ENCODE results near the gene RBFOX2.
"Not testable (repeated sequence)": the region's sequence is repeated elsewhere in the genome, so short reads cannot be mapped to it uniquely, and the experiment has no call there.

Gene RBFOX2, protein sequence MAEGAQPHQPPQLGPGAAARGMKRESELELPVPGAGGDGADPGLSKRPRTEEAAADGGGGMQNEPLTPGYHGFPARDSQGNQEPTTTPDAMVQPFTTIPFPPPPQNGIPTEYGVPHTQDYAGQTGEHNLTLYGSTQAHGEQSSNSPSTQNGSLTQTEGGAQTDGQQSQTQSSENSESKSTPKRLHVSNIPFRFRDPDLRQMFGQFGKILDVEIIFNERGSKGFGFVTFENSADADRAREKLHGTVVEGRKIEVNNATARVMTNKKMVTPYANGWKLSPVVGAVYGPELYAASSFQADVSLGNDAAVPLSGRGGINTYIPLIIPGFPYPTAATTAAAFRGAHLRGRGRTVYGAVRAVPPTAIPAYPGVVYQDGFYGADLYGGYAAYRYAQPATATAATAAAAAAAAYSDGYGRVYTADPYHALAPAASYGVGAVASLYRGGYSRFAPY

DNA sequence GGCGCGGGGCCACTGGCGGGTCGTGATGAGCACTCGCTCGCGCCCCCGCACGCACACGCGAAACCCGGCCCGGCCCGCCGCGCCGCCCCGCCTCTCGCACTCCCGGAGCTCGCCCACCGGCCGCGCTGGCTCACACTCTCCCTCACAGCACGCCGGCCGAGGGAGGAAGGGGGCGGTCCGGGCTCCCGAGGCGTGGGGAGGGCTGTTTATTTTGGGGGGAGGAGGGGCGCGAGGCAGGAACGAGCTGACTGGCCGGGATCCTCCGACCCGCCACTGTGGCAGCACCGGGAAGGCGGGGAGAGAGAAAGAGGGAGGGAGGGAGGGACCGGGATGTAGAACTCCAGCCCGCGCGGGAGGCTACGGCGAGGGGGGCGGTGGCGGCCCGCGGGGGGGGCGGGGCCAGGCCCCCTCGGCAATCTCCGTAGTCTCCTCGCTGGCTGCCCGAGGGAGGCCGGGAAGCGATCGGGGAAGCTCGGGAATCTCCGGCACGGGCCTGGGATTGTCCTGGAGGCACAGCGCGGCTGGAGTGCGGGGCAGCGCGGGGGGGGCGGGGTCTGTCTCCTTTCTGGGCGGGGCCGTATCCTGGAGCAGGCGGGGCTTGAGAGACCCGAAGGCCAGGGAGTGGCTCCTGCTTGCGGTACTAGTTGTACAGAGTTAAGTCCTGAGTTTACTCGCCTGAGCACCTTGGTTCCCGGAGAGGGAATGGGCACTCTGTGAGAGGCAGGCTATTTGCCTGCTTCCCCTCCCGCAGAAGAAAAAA lies at the start of gene RBFOX2:
TSS of gene RBFOX2 (minus strand) at position 179 of the 760 bp plus-strand sequence. CDS start 399 bp downstream, outside the sequence.
- DNase-seq = peak; percentile 31

DNA sequence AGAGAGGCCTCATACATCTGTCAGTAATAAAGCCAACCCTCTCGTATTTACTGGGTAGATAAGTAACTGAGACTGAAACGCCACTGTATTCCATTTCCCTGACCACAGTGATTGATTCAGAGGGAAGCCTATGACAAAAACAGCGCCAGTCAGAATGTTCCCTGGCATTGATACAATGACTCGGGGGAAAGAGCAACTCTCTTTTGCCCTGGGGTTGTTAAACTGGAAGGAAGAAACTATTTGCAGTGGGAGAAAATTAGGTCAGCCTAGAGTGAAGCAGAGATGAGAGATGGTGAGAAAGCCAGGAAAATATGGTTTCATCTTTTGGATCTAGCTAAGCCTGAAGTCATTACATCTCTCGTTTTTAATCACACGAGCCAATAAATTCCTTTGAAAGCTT lies 48.6 kb upstream of the RBFOX2 start:
- DNase-seq = no peak

DNA sequence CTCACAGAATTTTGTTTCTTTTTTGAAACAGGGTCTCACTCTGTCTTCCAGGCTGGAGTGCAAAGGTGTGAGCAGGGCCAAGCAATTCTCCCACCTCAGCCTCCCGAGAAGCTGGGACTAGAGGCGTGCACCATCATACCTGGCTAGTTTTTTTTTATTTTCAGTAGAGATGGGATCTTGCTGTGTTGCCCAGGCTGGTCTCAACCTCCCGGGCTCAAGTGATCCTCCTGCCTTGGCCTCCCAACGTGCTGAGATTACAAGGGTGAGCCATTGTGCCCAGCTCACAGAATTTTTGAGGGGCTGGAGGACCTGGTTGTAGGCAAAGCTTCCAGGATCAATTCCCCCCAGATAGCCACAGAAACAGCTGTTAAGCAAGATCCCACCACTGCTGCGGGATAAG lies 47.1 kb upstream of the RBFOX2 start:
- DNase-seq = no peak

DNA sequence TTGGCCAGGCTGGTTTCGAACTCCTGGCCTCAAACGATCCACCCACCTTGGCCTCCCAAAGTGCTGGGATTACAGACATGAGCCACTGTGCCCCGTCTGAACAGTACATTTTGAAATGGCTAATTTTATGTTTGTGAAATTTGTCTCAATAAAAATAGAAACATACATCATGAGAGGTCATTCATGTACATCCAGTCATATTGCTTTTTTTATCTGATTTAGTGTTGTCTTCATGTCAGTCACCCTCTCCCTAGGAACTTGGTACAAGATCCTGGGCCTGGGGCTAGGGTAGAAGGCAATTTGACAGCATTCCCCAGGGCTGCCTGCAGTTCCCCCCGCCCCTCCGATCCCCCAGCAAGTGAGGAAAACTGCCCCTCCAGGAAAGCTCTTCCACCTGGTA lies 46.6 kb upstream of the RBFOX2 start:
- DNase-seq = no peak

GRCh38 chr22:36073476-36073875 lies 44.9 kb upstream of the RBFOX2 start:
- no peak for DNase-seq

- DNase-seq = not testable (repeated sequence)
These were observed 42.0 kb upstream of the RBFOX2 start for GRCh38 chr22:36070645-36071044.

DNA sequence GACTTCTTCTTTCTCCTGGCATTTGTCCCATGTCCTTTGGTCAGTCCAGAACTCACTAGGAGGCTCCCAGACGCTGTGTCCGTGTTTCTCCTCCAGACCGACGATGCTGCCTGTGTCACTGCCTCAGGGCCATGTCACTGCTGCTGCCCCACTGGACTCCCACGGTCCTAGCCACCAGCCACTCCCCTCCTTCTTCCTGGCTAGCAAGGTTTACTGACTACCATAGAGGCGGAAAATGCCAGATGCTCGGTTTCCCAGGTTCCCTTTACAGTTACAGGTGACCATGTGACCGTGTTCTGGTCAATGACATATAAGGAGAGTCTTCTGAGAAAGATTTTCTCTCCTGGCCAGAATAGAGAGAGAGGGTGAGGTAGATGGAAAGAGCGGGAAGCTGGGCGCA lies 40.7 kb upstream of the RBFOX2 start:
- DNase-seq = no peak

- no peak for DNase-seq
These were observed 40.2 kb upstream of the RBFOX2 start for GRCh38 chr22:36068776-36069344.

GRCh38 chr22:36067235-36067558 lies 38.6 kb upstream of the RBFOX2 start:
- no peak for DNase-seq

- peak; percentile 49 for DNase-seq
These were observed 37.3 kb upstream of the RBFOX2 start for GRCh38 chr22:36065775-36066544.

DNA sequence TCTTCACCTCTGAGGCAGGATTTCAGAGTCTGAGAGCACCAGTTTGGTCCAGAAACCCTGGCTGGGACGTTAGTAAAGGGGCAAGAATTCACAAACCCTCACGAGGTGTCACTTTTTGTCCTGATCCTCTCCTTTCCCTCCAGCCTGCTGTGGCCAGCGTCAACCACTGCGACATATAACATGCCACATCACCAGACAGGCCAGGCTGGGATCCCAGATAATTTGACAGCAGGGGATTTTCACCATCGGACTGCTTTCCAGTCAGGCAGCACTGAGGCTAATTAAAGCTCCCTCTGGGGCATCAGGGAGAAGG lies 36.8 kb upstream of the RBFOX2 start:
- DNase-seq = no peak

DNA sequence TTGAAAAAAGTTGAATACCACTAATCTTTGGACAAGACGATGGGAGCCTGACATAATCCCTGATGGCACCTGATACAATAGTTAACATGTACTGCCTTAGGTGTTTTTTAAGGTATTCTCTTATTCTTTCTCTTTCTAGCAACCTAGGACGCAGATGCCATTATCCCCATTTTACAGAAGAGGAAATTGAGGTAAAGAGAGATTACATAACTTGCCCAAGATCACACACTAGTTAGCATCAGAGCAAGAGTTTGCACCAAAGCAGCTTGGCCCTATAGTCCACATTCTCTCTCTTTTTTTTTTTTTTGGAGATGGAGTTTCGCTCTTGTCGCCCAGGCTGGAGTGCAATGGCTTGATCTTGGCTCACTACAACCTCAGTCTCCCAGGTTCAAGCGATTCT lies 35.7 kb upstream of the RBFOX2 start:
- DNase-seq = no peak

- DNase-seq = no peak
These were observed 28.4 kb upstream of the RBFOX2 start for GRCh38 chr22:36056980-36057379.

GRCh38 chr22:36055376-36056295 lies 27.0 kb upstream of the RBFOX2 start:
- DNase-seq = no peak

DNA sequence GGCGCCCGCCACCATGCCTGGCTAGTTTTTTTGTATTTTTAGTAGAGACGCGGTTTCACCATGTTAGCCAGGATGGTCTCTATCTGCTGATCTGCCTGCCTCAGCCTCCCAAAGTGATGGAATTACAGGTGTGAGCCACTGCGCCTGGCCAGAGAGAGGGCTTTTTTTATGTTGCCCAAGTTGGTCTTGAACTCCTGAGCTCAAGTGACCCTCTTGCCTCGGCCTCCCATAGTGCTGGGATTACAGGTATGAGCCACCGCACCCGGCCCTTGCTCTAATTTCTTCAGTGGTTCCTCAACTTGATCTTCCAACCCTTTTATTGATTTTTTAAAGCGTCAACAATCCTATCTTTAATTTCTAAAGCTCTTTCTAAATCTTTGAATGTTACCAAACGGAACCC lies 25.8 kb upstream of the RBFOX2 start:
- not testable (repeated sequence) for DNase-seq

DNA sequence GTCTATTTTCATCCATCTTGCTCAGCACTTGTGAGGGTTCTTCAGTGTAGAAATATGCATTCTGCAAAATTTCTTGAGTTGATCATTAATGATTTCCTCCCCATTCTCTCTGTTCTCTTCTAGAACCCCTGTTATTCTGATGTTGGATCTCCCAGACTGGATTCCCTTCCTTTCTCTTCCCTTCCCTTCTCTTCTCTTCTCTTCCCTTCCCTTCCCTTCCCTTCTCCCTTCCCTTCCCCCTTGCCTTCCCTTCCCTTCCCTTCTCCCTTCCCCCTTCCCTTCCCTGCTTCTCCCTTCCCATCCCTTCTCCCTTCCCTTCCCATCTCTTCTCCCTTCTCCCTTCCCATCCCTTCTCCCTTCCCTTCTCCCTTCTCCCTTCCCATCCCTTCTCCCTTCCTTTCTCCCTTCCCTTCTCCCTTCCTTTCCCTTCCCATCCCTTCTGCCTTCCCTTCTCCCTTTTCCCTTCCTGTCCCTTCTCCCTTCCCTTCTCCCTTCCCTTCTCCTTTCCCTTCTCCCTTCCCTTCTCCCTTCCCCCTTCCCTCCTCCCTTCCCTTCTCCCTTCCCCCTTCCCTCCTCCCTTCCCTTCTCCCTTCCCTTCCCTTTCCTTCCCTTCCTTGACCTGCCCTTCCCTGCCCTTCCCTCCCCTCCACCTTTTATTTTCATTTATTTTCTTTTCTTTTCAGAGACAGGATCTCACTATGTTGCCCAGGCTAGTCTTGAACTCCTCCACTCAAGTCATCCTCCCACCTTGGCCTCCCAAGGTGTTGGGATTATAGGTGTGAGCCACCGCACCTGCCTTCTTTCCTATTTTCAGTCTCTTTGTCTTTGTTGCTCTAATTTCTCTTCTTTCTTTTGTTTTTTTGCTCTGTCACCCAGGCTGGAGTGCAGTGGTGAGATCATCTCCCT lies 24.9 kb upstream of the RBFOX2 start:
- no peak for DNase-seq

DNA sequence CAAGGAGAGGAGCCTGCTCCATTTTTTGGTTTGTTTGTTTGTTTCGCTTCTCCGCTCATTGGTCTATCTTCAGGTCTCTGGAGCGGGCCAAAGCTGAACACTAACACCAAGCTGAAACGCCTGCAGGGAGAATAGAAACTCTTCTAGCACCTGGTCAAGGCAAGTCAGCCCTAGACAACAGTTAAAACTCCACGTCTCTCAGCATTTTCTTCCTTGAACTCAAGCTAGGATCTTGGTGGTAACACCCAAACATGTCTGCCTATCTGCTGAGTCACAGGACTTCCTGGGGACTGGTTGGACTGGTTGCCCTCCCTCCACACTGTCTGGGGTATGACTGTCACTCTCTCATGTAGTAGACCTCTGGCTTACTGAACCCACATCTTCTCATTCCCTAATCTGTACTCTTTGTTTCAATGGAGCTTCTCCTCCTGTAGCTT lies 23.9 kb upstream of the RBFOX2 start:
- no peak for DNase-seq

- no peak for DNase-seq
These were observed 21.0 kb upstream of the RBFOX2 start for GRCh38 chr22:36049678-36049997.

- no peak for DNase-seq
These were observed 20.5 kb upstream of the RBFOX2 start for GRCh38 chr22:36048911-36049677.

- DNase-seq = not testable (repeated sequence)
These were observed 15.9 kb upstream of the RBFOX2 start for GRCh38 chr22:36044517-36044916.

Data from CD4-positive, alpha-beta T cell treated with Interferon gamma for 1 hour (primary cell).